ENCODE measurements around the gene UGT2B15. TPM values are rescaled to one million over a fixed set of nuclear protein-coding genes. Genes with fewer than 3 reads are reported as not detected.
A peak's percentile ranks its signal among the peaks of the same experiment; 100 is the strongest.
"Not testable (repeated sequence)": the region's sequence is repeated elsewhere in the genome, so short reads cannot be mapped to it uniquely, and the experiment has no call there.

UGT2B15 gene
- total and polyA plus RNA-seq, 2 experiments from 2014 or later = 41.0 to 103 TPM

- H3K4me1 ChIP-seq (ENCODE audit: insufficient read depth); H3K36me3 ChIP-seq (replicated peaks; ENCODE audit: insufficient read depth, low read depth); H3K4me2 ChIP-seq; H3K79me2 ChIP-seq; H3K4me3 ChIP-seq; DNase-seq (ENCODE audit: low spot score); H3K27me3 ChIP-seq; H3K9me2 ChIP-seq (replicated peaks; ENCODE audit: insufficient read depth); H3K9me3 ChIP-seq (ENCODE audit: low read depth); H3K27ac ChIP-seq; H2AFZ ChIP-seq; H4K20me1 ChIP-seq (ENCODE audit: insufficient read depth, poor library complexity, severe bottlenecking): not testable (repeated sequence)
- no CpG with 5 or more reads among the region's 1 CpG for WGBS (ENCODE audit: low lambda C conversion rate, missing lambda C conversion rate)
Measured at GRCh38 chr4:68662836-68663574, 7.4 kb downstream of the UGT2B15 start.

- Histone ChIP-seq H4K20me1 (ENCODE audit: insufficient read depth, poor library complexity, severe bottlenecking) (no peaks in the 10 kb centered on the region), H3K9me2 (replicated peaks; ENCODE audit: insufficient read depth) (no peaks in the 10 kb centered on the region), H3K4me1 (ENCODE audit: insufficient read depth) (no peaks in the 10 kb centered on the region), H3K27ac (peak overlapping the region; percentile 6), H3K4me2 (no peak overlapping the region), H3K9me3 (ENCODE audit: low read depth) (no peaks in the 10 kb centered on the region), H2AFZ (no peak overlapping the region), H3K27me3 (no peaks in the 10 kb centered on the region), H3K79me2 (no peaks in the 10 kb centered on the region), H3K4me3 (no peak overlapping the region), H3K36me3 (replicated peaks; ENCODE audit: insufficient read depth, low read depth) (no peaks in the 10 kb centered on the region)
- TF ChIP-seq EZH2 (IDR thresholded peaks at IDR 0.05; ENCODE audit: borderline replicate concordance) = no peak
- TF ChIP-seq EZH2phosphoT487 (IDR thresholded peaks at IDR 0.05; ENCODE audit: low read depth, severe bottlenecking, unreplicated experiment) = no peak
- no peak for TF ChIP-seq CTCF (IDR thresholded peaks at IDR 0.05; ENCODE audit: poor library complexity)
- peak; percentile 28 for DNase-seq (ENCODE audit: low spot score)
Measured at GRCh38 chr4:68658672-68659071, 11.8 kb downstream of the UGT2B15 start.

- H3K4me1 ChIP-seq (ENCODE audit: insufficient read depth); H4K20me1 ChIP-seq (ENCODE audit: insufficient read depth, poor library complexity, severe bottlenecking); H2AFZ ChIP-seq; H3K9me3 ChIP-seq (ENCODE audit: low read depth); H3K79me2 ChIP-seq; H3K27me3 ChIP-seq; H3K36me3 ChIP-seq (replicated peaks; ENCODE audit: insufficient read depth, low read depth); H3K4me2 ChIP-seq; DNase-seq (ENCODE audit: low spot score); H3K4me3 ChIP-seq; H3K9me2 ChIP-seq (replicated peaks; ENCODE audit: insufficient read depth): not testable (repeated sequence)
- H3K27ac ChIP-seq = peak overlapping the region; percentile 80
Measured at GRCh38 chr4:68657022-68657594, 13.3 kb downstream of the UGT2B15 start.

GRCh38 chr4:68656445-68656973, 13.9 kb downstream of the UGT2B15 start:
- WGBS (ENCODE audit: low lambda C conversion rate, missing lambda C conversion rate) = 68% methylated on average over 2 of the region's 2 CpGs
- not testable (repeated sequence) for H3K9me3 ChIP-seq (ENCODE audit: low read depth); H3K4me1 ChIP-seq (ENCODE audit: insufficient read depth); H3K79me2 ChIP-seq; H3K36me3 ChIP-seq (replicated peaks; ENCODE audit: insufficient read depth, low read depth); H3K4me3 ChIP-seq; H3K9me2 ChIP-seq (replicated peaks; ENCODE audit: insufficient read depth); H4K20me1 ChIP-seq (ENCODE audit: insufficient read depth, poor library complexity, severe bottlenecking); H3K27me3 ChIP-seq
- Histone ChIP-seq H2AFZ (peak overlapping the region; percentile 34), H3K4me2 (peak overlapping the region; percentile 19), H3K27ac (peak overlapping the region; percentile 80)
- peak; percentile 11 for DNase-seq (ENCODE audit: low spot score)

- Histone ChIP-seq H3K4me1 (ENCODE audit: insufficient read depth) (no peaks in the 10 kb centered on the region), H4K20me1 (ENCODE audit: insufficient read depth, poor library complexity, severe bottlenecking) (no peaks in the 10 kb centered on the region), H2AFZ (no peak overlapping the region), H3K9me3 (ENCODE audit: low read depth) (no peaks in the 10 kb centered on the region), H3K4me2 (peak overlapping the region; percentile 19), H3K27me3 (no peaks in the 10 kb centered on the region), H3K9me2 (replicated peaks; ENCODE audit: insufficient read depth) (no peaks in the 10 kb centered on the region), H3K36me3 (replicated peaks; ENCODE audit: insufficient read depth, low read depth) (no peaks in the 10 kb centered on the region), H3K27ac (peak overlapping the region; percentile 80), H3K4me3 (no peak overlapping the region), H3K79me2 (no peaks in the 10 kb centered on the region)
- DNase-seq (ENCODE audit: low spot score) = peak; percentile 40
- no peak for TF ChIP-seq CTCF (IDR thresholded peaks at IDR 0.05; ENCODE audit: poor library complexity)
- no peak for TF ChIP-seq EZH2phosphoT487 (IDR thresholded peaks at IDR 0.05; ENCODE audit: low read depth, severe bottlenecking, unreplicated experiment)
- no peak for TF ChIP-seq EZH2 (IDR thresholded peaks at IDR 0.05; ENCODE audit: borderline replicate concordance)
- 59% methylated on average over 3 of the region's 3 CpGs for WGBS (ENCODE audit: low lambda C conversion rate, missing lambda C conversion rate)
Measured at GRCh38 chr4:68655764-68656444, 14.5 kb downstream of the UGT2B15 start.

Measured in hepatocyte (in vitro differentiated cells).